ENCODE measurements around the gene CSTF2. TPM values are rescaled to one million over a fixed set of nuclear protein-coding genes. Genes with fewer than 3 reads are reported as not detected.

The CSTF2 gene
- total and polyA plus RNA-seq, 10 of the 15 experiments (the other 5 are each of a cell fraction or from before 2014, with no cell fraction given) = 7.7 to 66.6 (median 35.8) TPM

- RAD21 ChIA-PET (ENCODE audit: unreplicated experiment) = no interaction called here
- Histone ChIP-seq H3K9me3 (replicated peaks; ENCODE audit: control insufficient read depth, insufficient read depth, low read length) (no peaks in the 10 kb centered on the region), H3K4me1 (ENCODE audit: control insufficient read depth, insufficient read depth, low read length) (no peaks in the 10 kb centered on the region), H3K9ac (ENCODE audit: control insufficient read depth, insufficient read depth, low read length) (no peak overlapping the region), H4K20me1 (ENCODE audit: control insufficient read depth, insufficient read depth) (no peaks in the 10 kb centered on the region), H3K4me3 (no peak overlapping the region), H3K79me2 (ENCODE audit: control insufficient read depth, insufficient read depth, low read length) (no peaks in the 10 kb centered on the region), H3K4me2 (ENCODE audit: control insufficient read depth, insufficient read depth) (no peak overlapping the region), H3K36me3 (ENCODE audit: control insufficient read depth in 2 of 2, insufficient read depth in 2 of 2, low read length in 1 of 2) (no peaks in the 10 kb centered on the region), H3K27me3 (replicated peaks in 1 of 2; ENCODE audit: control insufficient read depth in 2 of 2, insufficient read depth in 2 of 2, low read length in 1 of 2) (no peaks in the 10 kb centered on the region), H2AFZ (ENCODE audit: control insufficient read depth, low read depth, low read length) (no peak overlapping the region), H3K27ac (ENCODE audit: control insufficient read depth, insufficient read depth) (no peak overlapping the region)
- in situ Hi-C loops (cut with MboI) = no loop called here
- SMC1A ChIA-PET (ENCODE audit: uncharacterized antibody, unreplicated experiment) = no interaction called here
- FAIRE-seq (no peak), DNase-seq (ENCODE audit: low read depth, low spot score) (no peak), ATAC-seq (no peak)
- POLR2A ChIA-PET = no interaction called here
- WGBS (ENCODE audit: insufficient coverage, insufficient replicate concordance, low lambda C conversion rate, missing lambda C conversion rate) = 21% methylated on average over 2 of the region's 2 CpGs
- BruUV-seq (replicated peaks) = no TSS peak
- intact Hi-C loops (cut with micrococcal nuclease; ENCODE audit: unreplicated experiment) = no loop called here
- CTCF ChIA-PET = no interaction called here
- TF ChIP-seq WRNIP1 (IDR thresholded peaks at IDR 0.05; ENCODE audit: borderline replicate concordance, low read depth, low read length) (no peak), RFX5 (IDR thresholded peaks at IDR 0.05; ENCODE audit: low read depth, low read length) (no peak), ZBTB33 (IDR thresholded peaks at IDR 0.05) (no peak), BCL11A (IDR thresholded peaks at IDR 0.05; ENCODE audit: low read depth, low read length) (no peak), JUNB (IDR thresholded peaks at IDR 0.05) (no peak), SP1 (IDR thresholded peaks at IDR 0.05; ENCODE audit: low read depth, low read length) (no peak), RBBP5 (conservative IDR thresholded peaks at IDR 0.05) (no peak), BMI1 (IDR thresholded peaks at IDR 0.05; ENCODE audit: borderline replicate concordance) (no peak), IRF4 (IDR thresholded peaks at IDR 0.05; ENCODE audit: low read depth, low read length) (no peak), PML (IDR thresholded peaks at IDR 0.05; ENCODE audit: low read length) (no peak), EZH2 (IDR thresholded peaks at IDR 0.05; ENCODE audit: borderline replicate concordance, control insufficient read depth, low read depth, low read length) (no peak), KAT2A (conservative IDR thresholded peaks at IDR 0.05; ENCODE audit: control insufficient read depth, low read depth, low read length) (no peak), SMAD5 (IDR thresholded peaks at IDR 0.05; ENCODE audit: low read depth) (no peak), TCF3 (IDR thresholded peaks at IDR 0.05; ENCODE audit: borderline replicate concordance, insufficient read depth, low read depth, low read length) (no peak), ZBTB11 (CRISPR knock-in tag; IDR thresholded peaks at IDR 0.05) (no peak), PAX5 (IDR thresholded peaks at IDR 0.05; ENCODE audit: borderline replicate concordance, low read depth, low read length) (no peak), REST (IDR thresholded peaks at IDR 0.05; ENCODE audit: low read depth, low read length) (no peak), NRF1 (conservative IDR thresholded peaks at IDR 0.05; ENCODE audit: low read depth, low read length) (no peak)
These were observed 44.6 kb downstream of the CSTF2 start for GRCh38 chrX:100864657-100865391.
